PFSK-1 (cell line): ENCODE results near the gene SLC35A3.

Source experiments
- POLR2AphosphoS5 ChIP-seq: IDR thresholded peaks from 2 replicates; pipeline ENCODE4 v1.6.1; 2012; ENCODE audit warnings: low read depth, mild to moderate bottlenecking, control low read depth, low read length, moderate library complexity
- REST ChIP-seq, 2 experiments: IDR thresholded peaks; 2 replicates each; pipeline versions ENCODE4 v1.6.1 to v1.8.0; 2011 to 2012; ENCODE audit warnings: low read depth in 2 of 2, low read length in 2 of 2, control low read depth in 1 of 2, inconsistent platforms in 1 of 2, mild to moderate bottlenecking in 1 of 2, moderate library complexity in 1 of 2; ENCODE audit not compliant: insufficient read depth in 1 of 2
- SIN3A ChIP-seq: IDR thresholded peaks from 2 replicates; pipeline ENCODE4 v1.6.1; 2012; ENCODE audit warnings: mild to moderate bottlenecking, low read length, moderate library complexity, borderline replicate concordance; ENCODE audit not compliant: insufficient read depth
- TAF1 ChIP-seq: IDR thresholded peaks from 2 replicates; pipeline ENCODE4 v1.6.1; 2012; ENCODE audit warnings: low read length, control low read depth, borderline replicate concordance; ENCODE audit not compliant: insufficient read depth

- TF ChIP-seq TAF1, result no peak
- no peak for TF ChIP-seq SIN3A
- no peak for TF ChIP-seq REST (IDR thresholded peaks at IDR 0.05; ENCODE audit: insufficient read depth in 1 of 2, low read depth in 2 of 2, low read length in 2 of 2)
- TF ChIP-seq POLR2AphosphoS5, result no peak
These were observed 65.4 kb downstream of the SLC35A3 start for GRCh38 chr1:100035214-100035613.
